Endodermal cell (in vitro differentiated cells): ENCODE results near the gene HACE1. TPM values are rescaled to one million over a fixed set of nuclear protein-coding genes. Genes with fewer than 3 reads are reported as not detected.

Experiments used
- DNase-seq: peaks from one replicate; pipeline ENCODE4 v3.0.0-alpha.2; 2017
- H3K27ac ChIP-seq: 2 replicates; pipeline ENCODE4 v1.5.1; 2013; ENCODE audit warnings: mild to moderate bottlenecking, low read depth, low read length, moderate library complexity
- H3K27me3 ChIP-seq: 2 replicates; pipeline ENCODE4 v1.6.1; 2013; ENCODE audit warnings: mild to moderate bottlenecking, low read length, moderate library complexity; ENCODE audit not compliant: insufficient read depth, control insufficient read depth, poor library complexity, severe bottlenecking
- H3K36me3 ChIP-seq: 2 replicates; pipeline ENCODE4 v1.7.0; 2013; ENCODE audit warnings: mild to moderate bottlenecking, low read length, moderate library complexity; ENCODE audit not compliant: control insufficient read depth, insufficient read depth
- H3K4me1 ChIP-seq: one replicate; pipeline ENCODE4 v1.7.0; 2013; ENCODE audit warnings: low read length; ENCODE audit not compliant: control insufficient read depth, insufficient read depth
- H3K4me3 ChIP-seq: 2 replicates; pipeline ENCODE4 v1.5.1; 2013; ENCODE audit warnings: mild to moderate bottlenecking, low read length, moderate library complexity
- H3K9ac ChIP-seq: 2 replicates; pipeline ENCODE4 v1.6.1; 2013; ENCODE audit warnings: mild to moderate bottlenecking, low read length, moderate library complexity; ENCODE audit not compliant: poor library complexity, severe bottlenecking; ENCODE audit errors: extremely low read depth
- H3K9me3 ChIP-seq: 2 replicates; pipeline ENCODE4 v1.6.1; 2013; ENCODE audit warnings: mild to moderate bottlenecking, low read length, moderate library complexity; ENCODE audit not compliant: control insufficient read depth
- H3K27ac Mint-ChIP-seq: 2 replicates; pipeline ENCODE4 v1.8.0; 2020; ENCODE audit warnings: mixed read lengths
- H3K27me3 Mint-ChIP-seq: 2 replicates; pipeline ENCODE4 v1.8.0; 2021; ENCODE audit warnings: mild to moderate bottlenecking, mixed read lengths; ENCODE audit not compliant: insufficient read depth
- H3K36me3 Mint-ChIP-seq: 2 replicates; pipeline ENCODE4 v1.8.0; 2020; ENCODE audit warnings: low read depth, mixed read lengths
- H3K4me1 Mint-ChIP-seq: 2 replicates; pipeline ENCODE4 v1.8.0; 2020; ENCODE audit warnings: mixed read lengths
- H3K4me3 Mint-ChIP-seq: 2 replicates; pipeline ENCODE4 v1.8.0; 2020; ENCODE audit warnings: mild to moderate bottlenecking, moderate library complexity, mixed read lengths
- H3K9me3 Mint-ChIP-seq: 2 replicates; pipeline ENCODE4 v1.8.0; 2020; ENCODE audit warnings: mild to moderate bottlenecking, mixed read lengths
- WGBS, 2 experiments: methylation state at CpG; one replicate each; pipeline versions ENCODE4 v1.1.5 to v1.1.7; 2013; ENCODE audit warnings: missing lambda C conversion rate in 2 of 2, mixed read lengths in 1 of 2; ENCODE audit not compliant: insufficient coverage in 1 of 2, insufficient read length in 1 of 2; 5-methylcytosine and 5-hydroxymethylcytosine counted together
- total RNA-seq, 2 donors: library from RNA; stranded (reverse); fragmentation: NEBNext Ultra II Directional in 1 of 2; extraction: Animal tissue kit (Norgen Biotek cat#: 25700) in 1 of 2; gene quantifications; 2 replicates in 1 of 2; 3 replicates in 1 of 2; pipeline ENCODE4 v1.2.1, GENCODE V29; 2021
- TF ChIP-seq, protein P1 (sequence below): fragments of 200-600 bp; sonication (generic); conservative IDR thresholded peaks from 2 replicates; pipeline ENCODE4 v1.5.0; 2021; ENCODE audit warnings: antibody characterized with exemption, mild to moderate bottlenecking

HACE1 gene
- total RNA-seq, 2 donors from 2014 or later = 23.7 to 30.1 TPM

DNA sequence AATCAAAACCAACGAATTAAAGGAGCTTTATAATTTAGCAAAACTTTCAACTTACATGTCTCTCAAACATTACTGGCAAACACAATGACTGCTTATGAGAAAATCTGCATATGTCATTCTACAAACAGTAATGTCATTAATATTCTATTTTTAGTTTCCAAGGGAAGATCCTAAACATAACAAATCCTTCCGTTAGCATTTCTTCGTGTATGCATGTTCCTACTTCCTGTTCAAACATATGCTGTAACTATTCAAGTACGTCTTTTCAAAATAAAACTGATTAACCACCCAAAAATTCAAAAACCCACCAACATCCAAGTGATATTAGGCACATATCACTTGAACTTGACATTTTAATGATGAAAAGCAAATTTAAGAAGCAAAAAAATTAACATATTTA, 131.3 kb downstream of the HACE1 start:
- 76 to 91% methylated on average over 2 to 4 of the region's 4 CpGs for WGBS, 2 experiments
- Mint-ChIP-seq H3K4me1 (no peaks in the 10 kb centered on the region), H3K36me3 (peaks cover 11% of the 10 kb centered on the region), H3K9me3 (no peaks in the 10 kb centered on the region), H3K27me3 (no peaks in the 10 kb centered on the region), H3K27ac (no peak overlapping the region), H3K4me3 (no peak overlapping the region)
- Histone ChIP-seq H3K9me3 (no peaks in the 10 kb centered on the region), H3K27me3 (no peaks in the 10 kb centered on the region), H3K4me1 (no peaks in the 10 kb centered on the region), H3K27ac (no peak overlapping the region), H3K36me3 (peaks cover 6% of the 10 kb centered on the region), H3K9ac (no peak overlapping the region), H3K4me3 (no peak overlapping the region)
- TF ChIP-seq, protein P1, sequence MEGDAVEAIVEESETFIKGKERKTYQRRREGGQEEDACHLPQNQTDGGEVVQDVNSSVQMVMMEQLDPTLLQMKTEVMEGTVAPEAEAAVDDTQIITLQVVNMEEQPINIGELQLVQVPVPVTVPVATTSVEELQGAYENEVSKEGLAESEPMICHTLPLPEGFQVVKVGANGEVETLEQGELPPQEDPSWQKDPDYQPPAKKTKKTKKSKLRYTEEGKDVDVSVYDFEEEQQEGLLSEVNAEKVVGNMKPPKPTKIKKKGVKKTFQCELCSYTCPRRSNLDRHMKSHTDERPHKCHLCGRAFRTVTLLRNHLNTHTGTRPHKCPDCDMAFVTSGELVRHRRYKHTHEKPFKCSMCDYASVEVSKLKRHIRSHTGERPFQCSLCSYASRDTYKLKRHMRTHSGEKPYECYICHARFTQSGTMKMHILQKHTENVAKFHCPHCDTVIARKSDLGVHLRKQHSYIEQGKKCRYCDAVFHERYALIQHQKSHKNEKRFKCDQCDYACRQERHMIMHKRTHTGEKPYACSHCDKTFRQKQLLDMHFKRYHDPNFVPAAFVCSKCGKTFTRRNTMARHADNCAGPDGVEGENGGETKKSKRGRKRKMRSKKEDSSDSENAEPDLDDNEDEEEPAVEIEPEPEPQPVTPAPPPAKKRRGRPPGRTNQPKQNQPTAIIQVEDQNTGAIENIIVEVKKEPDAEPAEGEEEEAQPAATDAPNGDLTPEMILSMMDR = no peak
- DNase-seq = no peak

DNA sequence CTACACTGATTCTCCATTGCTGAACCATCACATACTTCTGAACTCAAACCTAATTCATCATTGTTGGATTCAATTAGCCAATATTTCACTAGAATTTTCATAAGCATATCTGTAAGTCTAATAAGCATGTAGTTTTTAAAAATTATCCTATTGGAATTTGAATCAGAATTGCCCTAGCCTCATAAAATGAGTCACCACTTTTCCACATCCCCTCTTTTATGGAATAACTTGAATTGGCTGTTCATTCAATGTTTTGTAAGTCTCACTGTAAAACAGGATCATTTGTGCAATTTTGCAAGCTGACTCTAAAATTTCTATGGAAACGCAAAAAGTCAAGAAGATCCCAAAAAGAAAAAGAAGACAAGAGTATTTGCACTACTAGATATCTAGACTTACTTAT, 141.0 kb downstream of the HACE1 start:
- no peaks in the 10 kb centered on the region for H3K4me1 ChIP-seq
- no peak overlapping the region for H3K9ac ChIP-seq
- H3K27ac Mint-ChIP-seq = no peak overlapping the region
- no peaks in the 10 kb centered on the region for H3K9me3 ChIP-seq
- no peak overlapping the region for H3K27ac ChIP-seq
- no peaks in the 10 kb centered on the region for H3K27me3 Mint-ChIP-seq
- no peaks in the 10 kb centered on the region for H3K9me3 Mint-ChIP-seq
- TF ChIP-seq, protein P1 = no peak
- peaks cover 9% of the 10 kb centered on the region for H3K36me3 Mint-ChIP-seq
- DNase-seq = no peak
- H3K36me3 ChIP-seq = no peaks in the 10 kb centered on the region
- H3K4me1 Mint-ChIP-seq = no peaks in the 10 kb centered on the region
- H3K27me3 ChIP-seq = no peaks in the 10 kb centered on the region
- H3K4me3 Mint-ChIP-seq = no peak overlapping the region
- no peak overlapping the region for H3K4me3 ChIP-seq
- 95% methylated on average over 1 of the region's 1 CpG; no CpG with 5 or more reads in 1 of the 2 experiments for WGBS, 2 experiments

DNA sequence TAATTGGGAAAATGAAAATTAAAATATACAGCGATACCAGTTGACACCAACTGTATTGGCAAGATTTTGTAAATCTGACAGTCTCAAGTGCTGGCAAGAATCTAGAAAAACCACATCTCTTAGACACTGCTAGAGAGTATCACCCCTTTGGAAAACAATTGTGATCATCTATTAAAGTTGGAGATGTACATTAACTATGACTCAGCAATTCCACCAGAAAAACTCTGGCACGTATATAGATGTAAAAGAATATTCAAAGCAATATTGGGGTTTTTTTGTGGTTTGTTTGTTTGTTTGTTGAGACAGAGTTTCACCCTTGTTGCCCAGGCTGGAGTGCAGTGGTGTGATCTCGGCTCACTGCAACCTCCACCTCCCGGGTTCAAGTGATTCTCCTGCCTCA, 142.9 kb downstream of the HACE1 start:
- no peaks in the 10 kb centered on the region for H3K4me1 ChIP-seq
- no peaks in the 10 kb centered on the region for H3K27me3 ChIP-seq
- WGBS, 2 experiments = 100% methylated on average over 1 to 4 of the region's 4 CpGs
- H3K4me3 ChIP-seq = no peak overlapping the region
- no peaks in the 10 kb centered on the region for H3K4me1 Mint-ChIP-seq
- H3K36me3 Mint-ChIP-seq = peaks cover 9% of the 10 kb centered on the region
- DNase-seq = no peak
- H3K36me3 ChIP-seq = no peaks in the 10 kb centered on the region
- no peak overlapping the region for H3K9ac ChIP-seq
- H3K9me3 Mint-ChIP-seq = no peaks in the 10 kb centered on the region
- H3K27ac Mint-ChIP-seq = no peak overlapping the region
- H3K9me3 ChIP-seq = no peaks in the 10 kb centered on the region
- no peaks in the 10 kb centered on the region for H3K27me3 Mint-ChIP-seq
- H3K4me3 Mint-ChIP-seq = no peak overlapping the region
- TF ChIP-seq, protein P1 = no peak
- no peak overlapping the region for H3K27ac ChIP-seq
